Measurements from ENCODE around the gene KANK3. TPM values are rescaled to one million over a fixed set of nuclear protein-coding genes. Genes with fewer than 3 reads are reported as not detected.
"Not testable (repeated sequence)": the region's sequence is repeated elsewhere in the genome, so short reads cannot be mapped to it uniquely, and the experiment has no call there.

The KANK3 gene
- polyA plus RNA-seq, 1 donor from 2014 or later = 2.8 TPM

- H3K27me3 ChIP-seq (ENCODE audit: insufficient read depth, low read depth, low read length) = no peaks in the 10 kb centered on the region
- H3K4me2 ChIP-seq (ENCODE audit: low read length) = no peak overlapping the region
- H3K27ac ChIP-seq (ENCODE audit: low read length) = no peak overlapping the region
- peaks cover 17% of the 10 kb centered on the region for H3K79me2 ChIP-seq (replicated peaks; ENCODE audit: insufficient read depth, low read length)
- no peak overlapping the region for H2AFZ ChIP-seq (ENCODE audit: low read depth, low read length)
- no peaks in the 10 kb centered on the region for H3F3A ChIP-seq (ENCODE audit: insufficient read depth, low read length, poor library complexity, severe bottlenecking)
- no peaks in the 10 kb centered on the region for H4K20me1 ChIP-seq (ENCODE audit: insufficient read depth)
- no peaks in the 10 kb centered on the region for H3K9me3 ChIP-seq (ENCODE audit: low read length)
- TF ChIP-seq EZH2 (IDR thresholded peaks at IDR 0.05; ENCODE audit: borderline replicate concordance, insufficient read depth, low read length, poor library complexity, severe bottlenecking) (no peak), REST (IDR thresholded peaks at IDR 0.05; ENCODE audit: borderline replicate concordance) (no peak)
- H3K36me3 ChIP-seq (ENCODE audit: insufficient read depth, low read length) = no peaks in the 10 kb centered on the region
- H3K9me2 ChIP-seq (ENCODE audit: insufficient read depth, low read length) = no peaks in the 10 kb centered on the region
- no peak overlapping the region for H3K4me3 ChIP-seq (ENCODE audit: low read length)
- no peak overlapping the region for H3K9ac ChIP-seq (ENCODE audit: low read length)
These were observed 26.5 kb downstream of the KANK3 start for GRCh38 chr19:8316351-8317125.

GRCh38 chr19:8314981-8315640, 28.0 kb downstream of the KANK3 start:
- not testable (repeated sequence) for H3K27me3 ChIP-seq (ENCODE audit: insufficient read depth, low read depth, low read length); H3K9me2 ChIP-seq (ENCODE audit: insufficient read depth, low read length); H3K4me2 ChIP-seq (ENCODE audit: low read length); H3K9ac ChIP-seq (ENCODE audit: low read length); H3F3A ChIP-seq (ENCODE audit: insufficient read depth, low read length, poor library complexity, severe bottlenecking); H2AFZ ChIP-seq (ENCODE audit: low read depth, low read length); H3K79me2 ChIP-seq (replicated peaks; ENCODE audit: insufficient read depth, low read length); H3K27ac ChIP-seq (ENCODE audit: low read length); H3K9me3 ChIP-seq (ENCODE audit: low read length); H3K36me3 ChIP-seq (ENCODE audit: insufficient read depth, low read length); H3K4me3 ChIP-seq (ENCODE audit: low read length); H4K20me1 ChIP-seq (ENCODE audit: insufficient read depth)

GRCh38 chr19:8311461-8312260, 31.4 kb downstream of the KANK3 start:
- Histone ChIP-seq H3K9me2 (ENCODE audit: insufficient read depth, low read length) (no peaks in the 10 kb centered on the region), H3K9me3 (ENCODE audit: low read length) (no peaks in the 10 kb centered on the region), H3K9ac (ENCODE audit: low read length) (no peak overlapping the region), H3K79me2 (replicated peaks; ENCODE audit: insufficient read depth, low read length) (peaks cover 14% of the 10 kb centered on the region), H3K27ac (ENCODE audit: low read length) (no peak overlapping the region), H3F3A (ENCODE audit: insufficient read depth, low read length, poor library complexity, severe bottlenecking) (no peaks in the 10 kb centered on the region), H4K20me1 (ENCODE audit: insufficient read depth) (no peaks in the 10 kb centered on the region), H3K4me2 (ENCODE audit: low read length) (no peak overlapping the region), H3K36me3 (ENCODE audit: insufficient read depth, low read length) (no peaks in the 10 kb centered on the region), H2AFZ (ENCODE audit: low read depth, low read length) (no peak overlapping the region), H3K27me3 (ENCODE audit: insufficient read depth, low read depth, low read length) (no peaks in the 10 kb centered on the region), H3K4me3 (ENCODE audit: low read length) (no peak overlapping the region)
- TF ChIP-seq TAF1 (IDR thresholded peaks at IDR 0.05; ENCODE audit: low read depth) (no peak), MXI1 (conservative IDR thresholded peaks at IDR 0.05; ENCODE audit: poor library complexity, severe bottlenecking) (no peak), EZH2 (IDR thresholded peaks at IDR 0.05; ENCODE audit: borderline replicate concordance, insufficient read depth, low read length, poor library complexity, severe bottlenecking) (no peak), EP300 (conservative IDR thresholded peaks at IDR 0.05; ENCODE audit: poor library complexity, severe bottlenecking) (no peak), POLR2AphosphoS5 (IDR thresholded peaks at IDR 0.05) (no peak), REST (IDR thresholded peaks at IDR 0.05; ENCODE audit: borderline replicate concordance) (no peak), RAD21 (conservative IDR thresholded peaks at IDR 0.05) (no peak), SMC3 (conservative IDR thresholded peaks at IDR 0.05; ENCODE audit: poor library complexity) (no peak)
- TF ChIP-seq, protein P1, sequence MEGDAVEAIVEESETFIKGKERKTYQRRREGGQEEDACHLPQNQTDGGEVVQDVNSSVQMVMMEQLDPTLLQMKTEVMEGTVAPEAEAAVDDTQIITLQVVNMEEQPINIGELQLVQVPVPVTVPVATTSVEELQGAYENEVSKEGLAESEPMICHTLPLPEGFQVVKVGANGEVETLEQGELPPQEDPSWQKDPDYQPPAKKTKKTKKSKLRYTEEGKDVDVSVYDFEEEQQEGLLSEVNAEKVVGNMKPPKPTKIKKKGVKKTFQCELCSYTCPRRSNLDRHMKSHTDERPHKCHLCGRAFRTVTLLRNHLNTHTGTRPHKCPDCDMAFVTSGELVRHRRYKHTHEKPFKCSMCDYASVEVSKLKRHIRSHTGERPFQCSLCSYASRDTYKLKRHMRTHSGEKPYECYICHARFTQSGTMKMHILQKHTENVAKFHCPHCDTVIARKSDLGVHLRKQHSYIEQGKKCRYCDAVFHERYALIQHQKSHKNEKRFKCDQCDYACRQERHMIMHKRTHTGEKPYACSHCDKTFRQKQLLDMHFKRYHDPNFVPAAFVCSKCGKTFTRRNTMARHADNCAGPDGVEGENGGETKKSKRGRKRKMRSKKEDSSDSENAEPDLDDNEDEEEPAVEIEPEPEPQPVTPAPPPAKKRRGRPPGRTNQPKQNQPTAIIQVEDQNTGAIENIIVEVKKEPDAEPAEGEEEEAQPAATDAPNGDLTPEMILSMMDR (IDR thresholded peaks at IDR 0.05; ENCODE audit: poor library complexity, severe bottlenecking) = no peak

All from neural cell (in vitro differentiated cells).